BJ (cell line): ENCODE results near the gene MATK. TPM values are rescaled to one million over a fixed set of nuclear protein-coding genes. Genes with fewer than 3 reads are reported as not detected.

Experiments used
- CTCF ChIA-PET: fragments of 350-600 bp; formaldehyde crosslinking; extraction: SDS; loops from one replicate; lab custom pipeline; 2021; ENCODE audit warnings: antibody characterized with exemption, inconsistent platforms; lab: Yijun Ruan, JAX
- POLR2A ChIA-PET: fragments of 300-600 bp; sonication (Branson Sonifier 250); formaldehyde crosslinking; extraction: SDS; loops from one replicate; lab custom pipeline; 2021; ENCODE audit warnings: antibody characterized with exemption; lab: Charles Lee
- DNase-seq: peaks from one replicate; pipeline ENCODE4 v3.0.0-alpha.2; 2011; ENCODE audit warnings: low read depth
- H3K27me3 ChIP-seq: 2 replicates; pipeline ENCODE4 v1.6.0; 2011; ENCODE audit warnings: low read length; ENCODE audit not compliant: control insufficient read depth, insufficient read depth
- H3K36me3 ChIP-seq: 2 replicates; pipeline ENCODE4 v1.5.1; 2011; ENCODE audit warnings: low read length; ENCODE audit not compliant: control insufficient read depth, insufficient read depth
- H3K4me3 ChIP-seq: 2 replicates; pipeline ENCODE4 v1.5.1; 2011; ENCODE audit warnings: low read depth, mild to moderate bottlenecking, control low read depth, low read length
- polyA plus RNA-seq: library from polyadenylated mRNA; depleted of rRNA; stranded (reverse); fragments of >200 nt; gene quantifications from 2 replicates; pipeline ENCODE4 v1.2.3, GENCODE V29; 2011
- TF ChIP-seq, protein P1 (sequence below): IDR thresholded peaks from 2 replicates; pipeline ENCODE4 v1.5.1; 2011; ENCODE audit warnings: low read depth, mild to moderate bottlenecking, control low read depth, inconsistent platforms, low read length, moderate library complexity; ENCODE audit not compliant: insufficient read depth

Gene MATK
- polyA plus RNA-seq, 1 experiment = not detected

DNA sequence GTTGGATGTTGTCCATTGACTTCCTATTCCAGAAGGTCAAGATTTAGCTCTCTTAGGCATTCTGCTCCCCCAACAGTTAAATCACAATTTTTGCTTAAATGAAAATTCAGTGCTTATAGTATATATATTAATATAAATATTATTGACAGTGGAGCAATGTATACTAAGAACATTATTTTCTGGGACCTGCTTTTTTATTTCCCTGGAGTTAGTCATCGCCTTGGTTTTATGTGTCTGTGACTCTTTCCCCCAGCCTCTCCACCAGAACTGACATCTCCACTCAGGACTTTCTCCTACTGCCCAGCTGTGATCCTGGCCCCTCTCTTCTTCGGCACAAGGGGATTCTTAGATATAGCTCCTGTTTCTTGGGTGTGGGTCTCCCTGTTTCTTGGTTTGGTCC lies 10.2 kb upstream of the MATK start:
- DNase-seq = no peak

DNA sequence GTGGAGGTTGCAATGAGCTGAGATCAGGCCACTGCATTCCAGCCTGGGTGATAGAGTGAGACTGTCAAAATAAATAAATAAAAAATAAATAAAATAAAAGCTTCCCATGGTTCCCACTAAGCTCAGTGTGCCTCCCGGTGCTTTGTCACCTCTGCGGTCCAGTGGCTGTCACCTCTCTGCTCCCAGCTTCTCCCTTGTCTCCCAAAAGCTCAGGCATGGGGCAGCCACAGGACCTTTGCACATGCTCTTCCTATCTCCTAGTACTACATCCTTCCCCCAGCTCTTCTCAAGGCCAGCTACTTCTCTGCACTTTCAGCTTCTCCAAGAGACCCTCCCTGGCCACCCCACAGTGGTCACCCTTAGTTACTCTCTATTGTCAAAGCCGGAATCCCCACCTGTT lies 7.6 kb upstream of the MATK start:
- Histone ChIP-seq H3K4me3 (no peak overlapping the region), H3K36me3 (no peaks in the 10 kb centered on the region), H3K27me3 (no peaks in the 10 kb centered on the region)
- CTCF ChIA-PET = interaction anchor here (0.6 kb wide), 1 partner anchor 9 kb away, joined by 4 read pairs; no protein-coding TSS in a partner anchor
- DNase-seq = no peak
- POLR2A ChIA-PET = interaction anchor here (0.7 kb wide), 1 partner anchor 31 kb away, joined by 3 read pairs; no protein-coding TSS in a partner anchor
- TF ChIP-seq, protein P1, sequence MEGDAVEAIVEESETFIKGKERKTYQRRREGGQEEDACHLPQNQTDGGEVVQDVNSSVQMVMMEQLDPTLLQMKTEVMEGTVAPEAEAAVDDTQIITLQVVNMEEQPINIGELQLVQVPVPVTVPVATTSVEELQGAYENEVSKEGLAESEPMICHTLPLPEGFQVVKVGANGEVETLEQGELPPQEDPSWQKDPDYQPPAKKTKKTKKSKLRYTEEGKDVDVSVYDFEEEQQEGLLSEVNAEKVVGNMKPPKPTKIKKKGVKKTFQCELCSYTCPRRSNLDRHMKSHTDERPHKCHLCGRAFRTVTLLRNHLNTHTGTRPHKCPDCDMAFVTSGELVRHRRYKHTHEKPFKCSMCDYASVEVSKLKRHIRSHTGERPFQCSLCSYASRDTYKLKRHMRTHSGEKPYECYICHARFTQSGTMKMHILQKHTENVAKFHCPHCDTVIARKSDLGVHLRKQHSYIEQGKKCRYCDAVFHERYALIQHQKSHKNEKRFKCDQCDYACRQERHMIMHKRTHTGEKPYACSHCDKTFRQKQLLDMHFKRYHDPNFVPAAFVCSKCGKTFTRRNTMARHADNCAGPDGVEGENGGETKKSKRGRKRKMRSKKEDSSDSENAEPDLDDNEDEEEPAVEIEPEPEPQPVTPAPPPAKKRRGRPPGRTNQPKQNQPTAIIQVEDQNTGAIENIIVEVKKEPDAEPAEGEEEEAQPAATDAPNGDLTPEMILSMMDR = no peak

More for the DNA sequence above, 10.2 kb upstream of the MATK start:
- peaks cover 6% of the 10 kb centered on the region for H3K27me3 ChIP-seq
- H3K36me3 ChIP-seq = no peaks in the 10 kb centered on the region
- no peak overlapping the region for H3K4me3 ChIP-seq
- POLR2A ChIA-PET = no interaction called here
- TF ChIP-seq, protein P1 = no peak
- CTCF ChIA-PET = interaction anchor here (1.2 to 3.4 kb wide), 3 partner anchors 16 to 25 kb away, joined by 3 to 15 read pairs (median 4); no protein-coding TSS in a partner anchor

DNA sequence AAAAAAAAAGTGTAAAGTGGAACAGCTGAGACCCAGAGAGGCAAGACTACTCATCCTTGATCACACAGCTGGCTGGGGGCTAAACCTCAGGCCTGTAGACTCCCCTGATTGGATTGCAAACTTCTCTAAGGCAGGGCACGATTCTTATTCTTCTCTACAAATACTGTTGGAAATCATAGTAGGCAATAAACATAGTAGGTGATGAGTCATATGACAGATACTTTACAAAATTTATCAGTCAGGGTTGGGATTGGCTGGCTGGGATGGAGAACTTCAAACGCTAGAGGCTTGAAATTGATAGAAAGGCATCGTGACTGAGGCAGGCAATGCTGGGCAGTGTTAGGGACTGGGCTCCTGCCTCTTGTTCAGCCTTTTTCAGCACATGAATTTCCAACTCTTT lies 5.9 kb upstream of the MATK start:
- no peak for DNase-seq
- CTCF ChIA-PET = no interaction called here
- TF ChIP-seq, protein P1 = no peak
- no peaks in the 10 kb centered on the region for H3K27me3 ChIP-seq
- no peaks in the 10 kb centered on the region for H3K36me3 ChIP-seq
- no peak overlapping the region for H3K4me3 ChIP-seq
- POLR2A ChIA-PET = no interaction called here

DNA sequence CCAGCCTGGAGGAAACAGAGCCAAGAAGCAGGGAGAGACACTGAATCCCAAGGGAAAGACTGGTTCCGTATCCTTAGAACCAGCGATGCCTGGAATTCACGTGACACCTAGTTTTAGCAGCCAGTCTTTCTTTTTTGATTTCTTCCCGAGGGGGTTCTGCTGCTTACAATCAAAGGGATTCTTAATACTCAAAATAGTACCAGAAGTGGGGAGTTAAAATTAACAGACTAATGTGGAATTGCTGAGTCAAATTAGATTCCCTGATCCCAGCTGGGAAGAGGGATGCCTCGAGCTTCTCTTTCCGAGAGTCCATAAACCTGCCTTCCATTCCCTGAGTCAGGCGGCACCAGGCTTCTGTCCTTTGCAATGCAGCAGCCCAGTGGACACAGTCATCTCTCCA lies 4.8 kb upstream of the MATK start:
- CTCF ChIA-PET = no interaction called here
- H3K36me3 ChIP-seq = no peaks in the 10 kb centered on the region
- POLR2A ChIA-PET = no interaction called here

DNA sequence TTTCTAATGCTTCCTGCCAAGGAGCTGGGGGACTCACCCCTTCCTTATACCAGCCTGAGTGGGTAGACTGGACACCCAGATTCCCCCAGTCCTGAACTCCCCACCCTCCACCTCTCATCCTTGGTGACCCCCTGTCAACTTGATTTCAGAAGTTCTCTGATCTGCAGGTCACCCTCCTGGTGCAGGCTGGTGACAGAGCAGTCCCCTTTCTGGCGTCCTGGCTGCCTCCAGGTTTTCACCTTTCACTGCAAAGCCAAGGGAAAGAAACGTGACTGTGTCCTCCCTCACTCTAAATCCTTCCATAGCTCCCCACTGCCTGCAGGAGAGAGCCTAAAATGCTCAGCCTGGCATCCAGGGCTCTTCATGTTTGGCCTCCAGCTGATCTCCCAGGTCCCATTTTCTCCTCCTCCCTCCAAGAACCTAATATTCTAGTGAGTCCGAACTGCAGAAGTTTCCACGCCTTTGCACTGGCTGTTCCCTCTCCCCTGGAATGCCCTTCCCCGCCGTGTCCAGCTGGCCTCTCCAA lies 4.1 kb upstream of the MATK start:
- CTCF ChIA-PET = interaction anchor here (1.5 kb wide), 1 partner anchor 32 kb away, joined by 7 read pairs; no protein-coding TSS in a partner anchor
- TF ChIP-seq, protein P1 = no peak
- Histone ChIP-seq H3K36me3 (no peaks in the 10 kb centered on the region), H3K27me3 (peaks cover 2% of the 10 kb centered on the region), H3K4me3 (no peak overlapping the region)
- POLR2A ChIA-PET = no interaction called here
- DNase-seq = no peak

More for the DNA sequence above, 4.8 kb upstream of the MATK start:
- Histone ChIP-seq H3K27me3 (peaks cover 2% of the 10 kb centered on the region), H3K4me3 (no peak overlapping the region)
- no peak for DNase-seq
- TF ChIP-seq, protein P1 = no peak
